Keratinocyte (primary cell): Measurements from ENCODE around the gene PKN2.

ENCODE experiments used
- EZH2 ChIP-seq: IDR thresholded peaks from one replicate; pipeline ENCODE4 v1.6.1; 2012; ENCODE audit warnings: inconsistent platforms, mild to moderate bottlenecking, low read length, moderate library complexity
- TF ChIP-seq, protein P1 (sequence below), 3 experiments: IDR thresholded peaks in 1 of 3; conservative IDR thresholded peaks in 1 of 3; optimal IDR thresholded peaks in 1 of 3; 2 replicates in 2 of 3; 3 replicates in 1 of 3; pipeline versions ENCODE3 to v1.5.1; 2011; ENCODE audit warnings: low read length in 3 of 3, mild to moderate bottlenecking in 3 of 3, moderate library complexity in 2 of 3, control low read depth in 1 of 3, inconsistent platforms in 1 of 3; ENCODE audit not compliant: insufficient read depth in 2 of 3; ENCODE audit errors: extremely low read depth in 1 of 3

DNA sequence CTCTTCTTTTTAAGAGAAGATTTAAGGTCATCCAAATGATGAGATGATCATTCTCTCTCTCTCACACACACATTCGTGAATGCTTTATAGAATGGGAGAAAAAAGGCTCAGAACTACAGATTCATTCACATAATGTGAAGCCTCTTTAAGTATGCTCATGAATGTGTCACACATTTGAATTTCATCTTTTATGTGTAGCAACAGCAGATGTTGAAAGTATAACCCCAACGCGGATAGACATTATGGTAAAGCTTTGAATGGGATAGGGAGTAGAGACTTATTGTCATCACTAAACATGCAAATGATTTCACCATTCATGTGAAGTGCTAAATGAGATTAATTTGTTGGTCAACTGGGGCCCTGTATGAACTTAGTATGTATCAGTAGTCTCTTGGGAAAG, 15.7 kb upstream of the PKN2 start:
- TF ChIP-seq, protein P1, sequence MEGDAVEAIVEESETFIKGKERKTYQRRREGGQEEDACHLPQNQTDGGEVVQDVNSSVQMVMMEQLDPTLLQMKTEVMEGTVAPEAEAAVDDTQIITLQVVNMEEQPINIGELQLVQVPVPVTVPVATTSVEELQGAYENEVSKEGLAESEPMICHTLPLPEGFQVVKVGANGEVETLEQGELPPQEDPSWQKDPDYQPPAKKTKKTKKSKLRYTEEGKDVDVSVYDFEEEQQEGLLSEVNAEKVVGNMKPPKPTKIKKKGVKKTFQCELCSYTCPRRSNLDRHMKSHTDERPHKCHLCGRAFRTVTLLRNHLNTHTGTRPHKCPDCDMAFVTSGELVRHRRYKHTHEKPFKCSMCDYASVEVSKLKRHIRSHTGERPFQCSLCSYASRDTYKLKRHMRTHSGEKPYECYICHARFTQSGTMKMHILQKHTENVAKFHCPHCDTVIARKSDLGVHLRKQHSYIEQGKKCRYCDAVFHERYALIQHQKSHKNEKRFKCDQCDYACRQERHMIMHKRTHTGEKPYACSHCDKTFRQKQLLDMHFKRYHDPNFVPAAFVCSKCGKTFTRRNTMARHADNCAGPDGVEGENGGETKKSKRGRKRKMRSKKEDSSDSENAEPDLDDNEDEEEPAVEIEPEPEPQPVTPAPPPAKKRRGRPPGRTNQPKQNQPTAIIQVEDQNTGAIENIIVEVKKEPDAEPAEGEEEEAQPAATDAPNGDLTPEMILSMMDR (optimal IDR thresholded peaks at IDR 0.05 in 1 of 3, IDR thresholded peaks at IDR 0.05 in 1 of 3, conservative IDR thresholded peaks at IDR 0.05 in 1 of 3; ENCODE audit: extremely low read depth in 1 of 3, insufficient read depth in 2 of 3, low read length in 3 of 3): no peak
- TF ChIP-seq EZH2: no peak
